GM18511 (cell line): ENCODE results near the gene BMP7.
"Not testable (repeated sequence)": the region's sequence is repeated elsewhere in the genome, so short reads cannot be mapped to it uniquely, and the experiment has no call there.

Experiments used
- ATAC-seq: cut with Tn5 transposase; IDR thresholded peaks from one replicate; pipeline ENCODE4 v1.9.1; 2021; ENCODE audit warnings: mild to moderate bottlenecking, moderate library complexity; ENCODE audit not compliant: unreplicated experiment

The BMP7 gene

GRCh38 chr20:57157787-57158186 is 108.7 kb downstream of the BMP7 start:
- ATAC-seq = not testable (repeated sequence)

- ATAC-seq = no peak
Observed at GRCh38 chr20:57157106-57157691, 109.2 kb downstream of the BMP7 start.

GRCh38 chr20:57156011-57156729 is 110.3 kb downstream of the BMP7 start:
- no peak for ATAC-seq

- no peak for ATAC-seq
Observed at GRCh38 chr20:57155415-57155814, 111.0 kb downstream of the BMP7 start.

- ATAC-seq = no peak
Observed at GRCh38 chr20:57153238-57153905, 113.1 kb downstream of the BMP7 start.

- no peak for ATAC-seq
Observed at GRCh38 chr20:57152557-57152956, 113.9 kb downstream of the BMP7 start.

- ATAC-seq = no peak
Observed at GRCh38 chr20:57150559-57150958, 115.9 kb downstream of the BMP7 start.

GRCh38 chr20:57148263-57148662 is 118.2 kb downstream of the BMP7 start:
- ATAC-seq = no peak

GRCh38 chr20:57147185-57147584 is 119.3 kb downstream of the BMP7 start:
- no peak for ATAC-seq

- ATAC-seq = no peak
Observed at GRCh38 chr20:57146155-57146554, 120.3 kb downstream of the BMP7 start.

- ATAC-seq = no peak
Observed at GRCh38 chr20:57145089-57145631, 121.3 kb downstream of the BMP7 start.

GRCh38 chr20:57143173-57143572 is 123.3 kb downstream of the BMP7 start:
- no peak for ATAC-seq

GRCh38 chr20:57142667-57143066 is 123.8 kb downstream of the BMP7 start:
- no peak for ATAC-seq

GRCh38 chr20:57141492-57141891 is 124.9 kb downstream of the BMP7 start:
- no peak for ATAC-seq

GRCh38 chr20:57140416-57140965 is 126.0 kb downstream of the BMP7 start:
- no peak for ATAC-seq

GRCh38 chr20:57139342-57140093 is 126.9 kb downstream of the BMP7 start:
- no peak for ATAC-seq

GRCh38 chr20:57138198-57138995 is 128.0 kb downstream of the BMP7 start:
- no peak for ATAC-seq

GRCh38 chr20:57137676-57138075 is 128.8 kb downstream of the BMP7 start:
- ATAC-seq = no peak

GRCh38 chr20:57136734-57137133 is 129.7 kb downstream of the BMP7 start:
- ATAC-seq = no peak

GRCh38 chr20:57135875-57136274 is 130.6 kb downstream of the BMP7 start:
- no peak for ATAC-seq
